ENCODE measurements around the gene NUMA1. TPM values are rescaled to one million over a fixed set of nuclear protein-coding genes. Genes with fewer than 3 reads are reported as not detected.

NUMA1 gene
- total RNA-seq, 1 experiment from 2014 or later, result 267 TPM

DNA sequence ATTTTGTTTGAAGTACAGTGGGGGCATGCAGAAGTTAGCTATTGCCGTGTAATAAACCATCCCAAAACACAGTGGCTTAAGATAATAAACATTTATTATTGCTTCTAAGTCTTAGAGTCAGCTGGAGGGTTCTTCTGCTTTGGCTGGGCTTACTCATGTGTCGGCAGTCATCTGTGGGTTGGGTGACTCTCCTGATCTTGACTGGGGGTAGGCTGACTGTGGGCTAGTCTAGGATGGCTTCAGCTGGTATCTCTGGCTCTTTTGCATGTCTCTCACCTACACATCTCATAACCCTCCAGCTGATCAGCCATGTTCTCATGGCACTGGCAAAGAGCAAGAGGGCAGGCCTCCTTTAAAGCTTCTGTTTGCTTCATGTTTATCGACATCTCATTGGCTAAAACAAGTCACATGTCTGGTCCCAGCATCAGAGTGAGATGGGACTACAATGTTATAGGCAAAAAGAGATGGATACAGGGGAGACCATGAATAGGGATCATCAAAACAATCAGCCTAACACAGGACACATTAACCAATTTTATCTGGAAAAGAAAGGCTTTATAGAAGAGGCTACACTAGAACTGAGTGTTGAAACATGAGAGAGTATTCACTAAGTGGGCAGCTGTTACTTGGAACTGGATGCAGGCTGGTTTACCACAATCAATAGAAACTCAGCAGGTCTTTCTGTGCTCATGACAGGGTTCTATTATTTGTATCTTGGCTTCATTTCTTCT is 5.4 kb upstream of the NUMA1 start:
- Histone ChIP-seq H4K20me1 (ENCODE audit: insufficient read depth) (no peaks in the 10 kb centered on the region), H3F3A (ENCODE audit: insufficient read depth, low read depth) (peaks cover 29% of the 10 kb centered on the region), H3K4me1 (replicated peaks; ENCODE audit: insufficient read depth) (peaks cover 20% of the 10 kb centered on the region), H3K36me3 (ENCODE audit: low read depth) (0 out of 2 replicates have a peak, but pooled peaks cover 5% of the 10 kb centered on the region), H3K27me3 (ENCODE audit: insufficient read depth, low read depth) (no peaks in the 10 kb centered on the region), H2AFZ (no peak overlapping the region), H3K79me2 (ENCODE audit: low read depth) (no peaks in the 10 kb centered on the region), H3K4me2 (no peak overlapping the region), H3K9me3 (ENCODE audit: insufficient read depth, low read depth) (no peaks in the 10 kb centered on the region), H3K4me3 (no peak overlapping the region), H3K27ac (no peak overlapping the region), H3K9me2 (ENCODE audit: insufficient read depth) (no peaks in the 10 kb centered on the region)
- POLR2A ChIA-PET (ENCODE audit: unreplicated experiment), result interaction anchor here (0.6 kb wide), 1 partner anchor 9 kb away, joined by 7 read pairs; no protein-coding TSS in a partner anchor
- intact Hi-C loops (cut with micrococcal nuclease; ENCODE audit: unreplicated experiment), result no loop called here
- no peak for DNase-seq
- no TSS peak for BruUV-seq (replicated peaks)
- CTCF ChIA-PET, result interaction anchor here (1.9 kb wide), 1 partner anchor 60 kb away, joined by 4 read pairs; no protein-coding TSS in a partner anchor
- TF ChIP-seq, protein P1, sequence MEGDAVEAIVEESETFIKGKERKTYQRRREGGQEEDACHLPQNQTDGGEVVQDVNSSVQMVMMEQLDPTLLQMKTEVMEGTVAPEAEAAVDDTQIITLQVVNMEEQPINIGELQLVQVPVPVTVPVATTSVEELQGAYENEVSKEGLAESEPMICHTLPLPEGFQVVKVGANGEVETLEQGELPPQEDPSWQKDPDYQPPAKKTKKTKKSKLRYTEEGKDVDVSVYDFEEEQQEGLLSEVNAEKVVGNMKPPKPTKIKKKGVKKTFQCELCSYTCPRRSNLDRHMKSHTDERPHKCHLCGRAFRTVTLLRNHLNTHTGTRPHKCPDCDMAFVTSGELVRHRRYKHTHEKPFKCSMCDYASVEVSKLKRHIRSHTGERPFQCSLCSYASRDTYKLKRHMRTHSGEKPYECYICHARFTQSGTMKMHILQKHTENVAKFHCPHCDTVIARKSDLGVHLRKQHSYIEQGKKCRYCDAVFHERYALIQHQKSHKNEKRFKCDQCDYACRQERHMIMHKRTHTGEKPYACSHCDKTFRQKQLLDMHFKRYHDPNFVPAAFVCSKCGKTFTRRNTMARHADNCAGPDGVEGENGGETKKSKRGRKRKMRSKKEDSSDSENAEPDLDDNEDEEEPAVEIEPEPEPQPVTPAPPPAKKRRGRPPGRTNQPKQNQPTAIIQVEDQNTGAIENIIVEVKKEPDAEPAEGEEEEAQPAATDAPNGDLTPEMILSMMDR (conservative IDR thresholded peaks at IDR 0.05), result no peak
- no peak for TF ChIP-seq EZH2 (IDR thresholded peaks at IDR 0.05; ENCODE audit: low read depth)

DNA sequence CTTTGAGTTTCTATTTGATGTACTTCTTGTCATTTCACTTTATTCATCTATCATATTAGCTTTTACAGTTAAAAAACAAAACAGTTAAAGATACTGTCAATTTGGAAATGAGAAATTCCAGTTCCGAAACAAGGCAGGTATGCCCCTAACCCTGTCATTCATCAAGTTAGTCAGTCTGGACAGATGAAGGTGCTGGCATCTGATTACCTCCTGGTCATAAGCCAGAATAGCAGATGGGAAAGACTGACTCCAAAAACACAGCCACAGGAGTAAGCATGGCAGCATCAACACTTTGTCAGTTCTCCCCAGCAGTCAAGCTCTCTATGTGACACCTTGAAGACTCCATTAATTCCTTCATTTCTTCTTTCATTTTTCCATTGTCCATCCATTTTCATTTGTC is 4.6 kb upstream of the NUMA1 start:
- CTCF ChIA-PET, result interaction anchor here (0.6 to 0.7 kb wide), 4 partner anchors 33 to 1991 kb away, joined by 3 to 6 read pairs (median 4); no protein-coding TSS in a partner anchor
- no peak overlapping the region for H2AFZ ChIP-seq
- no TSS peak for BruUV-seq (replicated peaks)
- H3K27me3 ChIP-seq (ENCODE audit: insufficient read depth, low read depth), result no peaks in the 10 kb centered on the region
- H3K4me3 ChIP-seq, result no peak overlapping the region
- H3K4me1 ChIP-seq (replicated peaks; ENCODE audit: insufficient read depth), result peaks cover 20% of the 10 kb centered on the region
- TF ChIP-seq, protein P1 (conservative IDR thresholded peaks at IDR 0.05), result no peak
- TF ChIP-seq EZH2 (IDR thresholded peaks at IDR 0.05; ENCODE audit: low read depth), result no peak
- intact Hi-C loops (cut with micrococcal nuclease; ENCODE audit: unreplicated experiment), result loop anchor here (5.0 kb wide), 2 partner anchors 137 to 158 kb away; partner anchors contain the start of genes INPPL1, RNF121 and XNDC1N
- H3K9me2 ChIP-seq (ENCODE audit: insufficient read depth), result no peaks in the 10 kb centered on the region
- H3K4me2 ChIP-seq, result no peak overlapping the region
- peaks cover 29% of the 10 kb centered on the region for H3F3A ChIP-seq (ENCODE audit: insufficient read depth, low read depth)
- H3K27ac ChIP-seq, result no peak overlapping the region
- peaks cover under 1% of the 10 kb centered on the region for H3K79me2 ChIP-seq (ENCODE audit: low read depth)
- no peaks in the 10 kb centered on the region for H4K20me1 ChIP-seq (ENCODE audit: insufficient read depth)
- POLR2A ChIA-PET (ENCODE audit: unreplicated experiment), result interaction anchor here (0.6 kb wide), 1 partner anchor 15 kb away, joined by 3 read pairs; no protein-coding TSS in a partner anchor
- DNase-seq, result no peak
- no peaks in the 10 kb centered on the region for H3K9me3 ChIP-seq (ENCODE audit: insufficient read depth, low read depth)
- 0 out of 2 replicates have a peak, but pooled peaks cover 4% of the 10 kb centered on the region for H3K36me3 ChIP-seq (ENCODE audit: low read depth)

DNA sequence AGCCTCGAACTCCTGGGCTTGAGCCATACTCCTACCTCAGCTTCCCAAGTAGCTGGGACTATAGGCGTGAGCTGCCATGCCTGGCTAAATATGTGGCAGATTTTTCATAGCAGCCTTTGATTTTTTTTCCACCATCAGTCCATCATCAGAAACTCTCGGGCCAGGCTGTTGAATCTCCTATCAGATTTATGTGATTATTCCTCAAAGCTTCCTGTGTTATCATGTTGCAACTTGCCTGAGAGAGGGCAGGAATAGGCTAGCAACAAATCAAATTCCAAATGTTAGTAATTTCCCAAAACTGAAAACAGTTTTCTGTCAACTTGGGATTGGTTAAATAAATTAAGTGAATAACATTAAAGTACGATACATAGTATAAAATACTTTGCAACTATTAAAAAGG is 3.7 kb upstream of the NUMA1 start:
- Histone ChIP-seq H3K4me2 (no peak overlapping the region), H3K9me3 (ENCODE audit: insufficient read depth, low read depth) (no peaks in the 10 kb centered on the region), H3K27ac (no peak overlapping the region), H3K4me3 (no peak overlapping the region), H2AFZ (no peak overlapping the region), H3K79me2 (ENCODE audit: low read depth) (peaks cover 10% of the 10 kb centered on the region), H3K36me3 (ENCODE audit: low read depth) (no peaks in the 10 kb centered on the region), H3K27me3 (ENCODE audit: insufficient read depth, low read depth) (no peaks in the 10 kb centered on the region), H4K20me1 (ENCODE audit: insufficient read depth) (no peaks in the 10 kb centered on the region), H3K9me2 (ENCODE audit: insufficient read depth) (no peaks in the 10 kb centered on the region), H3K4me1 (replicated peaks; ENCODE audit: insufficient read depth) (peaks cover 21% of the 10 kb centered on the region), H3F3A (ENCODE audit: insufficient read depth, low read depth) (peaks cover 36% of the 10 kb centered on the region)
- no TSS peak for BruUV-seq (replicated peaks)
- TF ChIP-seq, protein P1 (conservative IDR thresholded peaks at IDR 0.05), result no peak
- intact Hi-C loops (cut with micrococcal nuclease; ENCODE audit: unreplicated experiment), result loop anchor here (5.0 kb wide), 2 partner anchors 138 to 157 kb away; partner anchors contain the start of genes INPPL1, RNF121 and XNDC1N
- ChIA-PET POLR2A (ENCODE audit: unreplicated experiment) (interaction anchor here (0.6 kb wide), 1 partner anchor 156 kb away, joined by 5 read pairs; no protein-coding TSS in a partner anchor), CTCF (no interaction called here)
- no peak for DNase-seq

Data from PC-9 (cell line).